Esophagus mucosa (tissue), 1 donor: ENCODE measurements around the gene SMLR1. TPM values are rescaled to one million over a fixed set of nuclear protein-coding genes. Genes with fewer than 3 reads are reported as not detected.
A peak's percentile ranks its signal among the peaks of the same experiment; 100 is the strongest.

Experiments used
- ATAC-seq: fragments of 200-7000 bp; cut with Tn5 transposase; one replicate; pipeline ENCODE4 v1.9.1; 2020
- total RNA-seq: library from RNA; stranded (reverse); gene quantifications from one replicate; pipeline ENCODE4 v1.2.4, GENCODE V29; 2023
- donor health status: DM: yes; HTN: yes; CAD: no.

SMLR1 gene
- total RNA-seq, 1 donor from 2014 or later, result not detected

GRCh38 chr6:130852844-130853554, 25.8 kb downstream of the SMLR1 start:
- ATAC-seq, result no peak

GRCh38 chr6:130853555-130854183, 26.5 kb downstream of the SMLR1 start:
- no peak for ATAC-seq

- ATAC-seq, result no peak
These were observed 30.8 kb downstream of the SMLR1 start for GRCh38 chr6:130858054-130858453.

GRCh38 chr6:130858498-130859160, 31.4 kb downstream of the SMLR1 start:
- no peak for ATAC-seq

- ATAC-seq, result no peak
These were observed 32.1 kb downstream of the SMLR1 start for GRCh38 chr6:130859161-130859867.

GRCh38 chr6:130862370-130862769, 35.2 kb downstream of the SMLR1 start:
- ATAC-seq, result no peak

GRCh38 chr6:130863415-130864230, 36.4 kb downstream of the SMLR1 start:
- no peak for ATAC-seq

GRCh38 chr6:130864344-130864743, 37.1 kb downstream of the SMLR1 start:
- no peak for ATAC-seq

- no peak for ATAC-seq
These were observed 38.6 kb downstream of the SMLR1 start for GRCh38 chr6:130865793-130866192.

GRCh38 chr6:130869681-130870080, 42.5 kb downstream of the SMLR1 start:
- ATAC-seq, result no peak

- ATAC-seq, result no peak
These were observed 43.1 kb downstream of the SMLR1 start for GRCh38 chr6:130870179-130870880.

GRCh38 chr6:130872250-130873095, 45.3 kb downstream of the SMLR1 start:
- no peak for ATAC-seq

GRCh38 chr6:130873746-130874145, 46.5 kb downstream of the SMLR1 start:
- no peak for ATAC-seq

GRCh38 chr6:130879826-130880225, 52.6 kb downstream of the SMLR1 start:
- no peak for ATAC-seq

- no peak for ATAC-seq
These were observed 55.2 kb downstream of the SMLR1 start for GRCh38 chr6:130882370-130882769.

- peak; percentile 87 for ATAC-seq
These were observed 58.4 kb downstream of the SMLR1 start for GRCh38 chr6:130885392-130886192.
